GM13976 (cell line): ENCODE results near the gene IER3.
"Not testable (repeated sequence)": the region's sequence is repeated elsewhere in the genome, so short reads cannot be mapped to it uniquely, and the experiment has no call there.

Source experiments
- DNase-seq: peaks from one replicate; pipeline ENCODE4 v3.0.0; 2012; ENCODE audit warnings: low spot score
- in situ Hi-C: fragments of 300-500 bp; cut with MboI; formaldehyde crosslinking; loops from one replicate; pipeline ENCODE4 v1.12.0; 2022; ENCODE audit warnings: low sequenced_read_pairs, mixed read lengths, inconsistent platforms; ENCODE audit not compliant: unreplicated experiment
- TF ChIP-seq, protein P1 (sequence below): IDR thresholded peaks from 2 replicates; pipeline ENCODE4 v1.5.1; 2012; ENCODE audit warnings: borderline replicate concordance, mild to moderate bottlenecking; ENCODE audit not compliant: insufficient read depth; ENCODE audit errors: extremely low read depth, missing control alignments, control extremely low read depth

The IER3 gene

DNA sequence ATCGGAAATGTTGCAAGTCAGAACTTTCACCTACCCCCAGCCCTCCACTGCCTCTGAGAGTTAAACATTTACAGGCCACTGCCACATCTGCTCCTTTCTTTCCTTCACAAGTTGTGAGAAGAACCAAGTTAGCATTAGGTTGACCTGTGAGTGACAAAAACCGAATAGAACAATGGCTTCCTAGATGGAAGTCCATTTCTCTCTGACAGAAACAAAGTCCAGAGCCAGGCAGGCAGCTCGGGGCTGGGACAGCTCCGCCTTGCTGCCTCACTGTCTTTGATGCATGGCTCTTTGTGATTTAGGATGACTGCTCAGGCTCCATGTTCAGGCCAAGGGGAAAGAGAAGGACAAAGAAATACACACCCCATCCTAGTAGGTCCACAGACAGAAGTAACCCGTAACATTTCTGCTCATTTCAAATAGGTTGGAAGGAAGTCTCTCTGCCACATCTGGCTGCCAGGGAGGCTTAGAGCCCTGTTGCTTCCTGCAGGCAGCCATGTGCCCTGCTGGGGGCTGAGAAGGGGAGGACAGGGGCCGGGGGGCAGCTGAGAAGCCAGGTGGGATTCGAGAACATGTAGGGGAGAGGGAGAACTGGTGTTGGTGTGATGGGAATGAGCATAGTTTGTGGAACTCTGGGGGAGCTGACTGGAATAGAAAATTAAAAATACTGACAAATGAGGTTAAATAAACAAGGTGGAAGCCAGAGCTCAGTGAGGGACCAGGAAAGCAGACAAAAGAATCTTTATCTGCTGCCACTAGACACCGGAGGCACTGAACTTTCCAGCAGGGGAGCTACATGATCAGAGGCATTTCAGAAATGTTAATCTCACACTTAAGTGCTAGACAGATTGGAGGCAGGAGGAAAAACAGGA, 19.5 kb upstream of the IER3 start:
- TF ChIP-seq, protein P1, sequence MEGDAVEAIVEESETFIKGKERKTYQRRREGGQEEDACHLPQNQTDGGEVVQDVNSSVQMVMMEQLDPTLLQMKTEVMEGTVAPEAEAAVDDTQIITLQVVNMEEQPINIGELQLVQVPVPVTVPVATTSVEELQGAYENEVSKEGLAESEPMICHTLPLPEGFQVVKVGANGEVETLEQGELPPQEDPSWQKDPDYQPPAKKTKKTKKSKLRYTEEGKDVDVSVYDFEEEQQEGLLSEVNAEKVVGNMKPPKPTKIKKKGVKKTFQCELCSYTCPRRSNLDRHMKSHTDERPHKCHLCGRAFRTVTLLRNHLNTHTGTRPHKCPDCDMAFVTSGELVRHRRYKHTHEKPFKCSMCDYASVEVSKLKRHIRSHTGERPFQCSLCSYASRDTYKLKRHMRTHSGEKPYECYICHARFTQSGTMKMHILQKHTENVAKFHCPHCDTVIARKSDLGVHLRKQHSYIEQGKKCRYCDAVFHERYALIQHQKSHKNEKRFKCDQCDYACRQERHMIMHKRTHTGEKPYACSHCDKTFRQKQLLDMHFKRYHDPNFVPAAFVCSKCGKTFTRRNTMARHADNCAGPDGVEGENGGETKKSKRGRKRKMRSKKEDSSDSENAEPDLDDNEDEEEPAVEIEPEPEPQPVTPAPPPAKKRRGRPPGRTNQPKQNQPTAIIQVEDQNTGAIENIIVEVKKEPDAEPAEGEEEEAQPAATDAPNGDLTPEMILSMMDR, result no peak
- DNase-seq, result no peak
- in situ Hi-C loops, result loop anchor here (5.0 kb wide), 1 partner anchor 48 kb away; no protein-coding TSS in a partner anchor

DNA sequence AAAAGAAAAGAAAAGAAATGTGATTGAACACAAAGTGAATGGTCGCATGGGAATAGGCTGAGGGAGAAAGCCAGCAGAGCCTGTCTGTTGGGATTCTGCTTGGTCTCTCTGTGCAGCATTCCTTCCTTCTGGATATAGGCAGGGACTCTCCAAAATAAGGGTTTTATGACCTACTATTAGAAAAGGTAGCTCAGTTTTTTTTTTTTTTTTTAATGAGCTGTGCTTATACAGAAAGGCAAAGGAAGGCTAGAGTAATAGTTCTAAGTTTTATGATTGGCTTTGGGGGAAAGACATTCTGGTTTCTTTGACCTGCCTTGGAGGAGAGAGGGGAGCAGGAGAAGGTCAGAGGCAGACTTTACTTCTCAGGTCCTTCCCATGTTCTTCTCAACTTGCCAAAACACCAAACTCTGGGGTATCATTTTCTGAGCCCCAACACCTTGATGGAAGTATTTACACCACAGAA, 18.8 kb upstream of the IER3 start:
- no peak for DNase-seq
- in situ Hi-C loops, result loop anchor here (5.0 kb wide), 1 partner anchor 49 kb away; no protein-coding TSS in a partner anchor
- TF ChIP-seq, protein P1, result no peak

DNA sequence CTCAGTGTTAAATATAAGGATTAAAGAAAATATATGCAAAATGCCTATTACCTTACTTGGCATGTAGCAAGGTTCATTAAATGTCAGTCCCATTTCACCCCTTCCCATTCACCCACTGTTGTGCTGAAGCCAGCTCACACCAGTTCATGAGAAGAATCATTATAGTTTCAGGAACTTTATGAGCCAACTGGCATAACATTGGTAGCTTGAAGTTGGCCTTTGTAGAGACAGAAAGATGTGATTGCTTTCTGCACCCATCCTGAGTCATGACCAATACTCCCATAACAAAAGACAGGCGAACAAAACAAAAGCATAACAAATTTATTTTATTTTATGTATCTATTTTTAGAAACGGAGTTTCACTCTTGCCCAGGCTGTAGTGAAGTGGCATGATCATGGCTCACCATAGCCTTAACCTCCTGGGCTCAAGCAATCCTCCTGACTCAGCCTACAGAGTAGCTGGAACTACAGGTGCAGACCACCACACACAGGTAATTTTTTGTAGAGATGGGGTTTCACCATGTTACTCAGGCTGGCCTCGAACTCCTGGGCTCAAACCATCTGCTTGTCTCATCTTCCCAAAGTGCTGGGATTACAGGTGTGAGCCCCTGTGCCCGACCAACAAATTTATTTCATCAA, 17.6 kb upstream of the IER3 start:
- in situ Hi-C loops, result loop anchor here (5.0 kb wide), 1 partner anchor 50 kb away; no protein-coding TSS in a partner anchor
- TF ChIP-seq, protein P1, result no peak
- DNase-seq, result no peak

DNA sequence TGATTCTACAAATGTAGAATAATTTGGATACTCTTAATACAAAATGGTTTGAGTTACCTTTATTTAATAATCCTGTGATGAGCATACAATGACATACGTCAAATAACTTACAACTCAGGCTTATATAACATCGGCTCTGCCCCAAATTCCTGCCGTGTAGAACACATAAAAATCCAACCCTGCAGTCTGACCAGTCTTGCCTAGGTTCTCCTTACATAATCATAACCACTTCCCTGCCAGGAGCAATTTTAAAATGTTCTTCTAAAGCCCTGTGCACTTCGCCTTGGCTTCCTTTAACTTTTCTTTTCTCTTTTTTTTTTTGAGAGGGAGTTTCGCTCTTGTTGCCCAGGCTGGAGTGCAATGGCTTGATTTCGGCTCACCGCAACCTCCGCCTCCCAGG, 16.2 kb upstream of the IER3 start:
- in situ Hi-C loops, result loop anchor here (5.0 kb wide), 1 partner anchor 52 kb away; no protein-coding TSS in a partner anchor
- TF ChIP-seq, protein P1, result no peak
- no peak for DNase-seq

DNA sequence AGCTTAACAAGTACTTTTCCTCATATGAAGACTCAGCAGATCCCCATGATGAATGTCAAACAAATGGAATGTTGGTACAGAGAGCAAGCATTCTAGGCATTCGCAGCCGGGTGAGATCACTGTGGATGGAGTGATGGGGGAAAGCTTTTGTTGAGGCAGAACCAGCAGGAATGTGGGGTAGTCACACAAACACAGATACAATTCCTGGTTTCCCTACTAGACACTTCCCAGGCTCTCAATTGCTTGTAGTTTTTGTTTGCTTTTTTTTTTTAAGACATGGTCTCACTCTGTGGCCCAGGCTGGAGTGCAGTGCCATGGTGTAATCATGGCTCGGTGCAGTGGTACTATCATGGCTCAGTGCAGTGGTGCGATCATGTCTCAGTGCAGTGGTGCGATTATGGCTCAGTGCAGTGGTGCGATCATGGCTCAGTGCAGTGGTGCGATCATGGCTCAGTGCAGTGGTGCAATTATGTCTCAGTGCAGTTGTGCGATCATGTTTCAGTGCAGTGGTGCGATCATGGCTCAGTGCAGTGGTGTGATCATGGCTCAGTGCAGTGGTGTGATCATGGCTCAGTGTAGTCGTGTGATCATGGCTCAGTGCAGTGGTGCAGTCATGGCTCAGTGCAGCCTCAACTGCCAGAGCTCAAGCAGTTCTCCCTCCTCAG, 15.4 kb upstream of the IER3 start:
- in situ Hi-C loops, result loop anchor here (5.0 kb wide), 1 partner anchor 53 kb away; no protein-coding TSS in a partner anchor
- TF ChIP-seq, protein P1, result no peak
- no peak for DNase-seq

DNA sequence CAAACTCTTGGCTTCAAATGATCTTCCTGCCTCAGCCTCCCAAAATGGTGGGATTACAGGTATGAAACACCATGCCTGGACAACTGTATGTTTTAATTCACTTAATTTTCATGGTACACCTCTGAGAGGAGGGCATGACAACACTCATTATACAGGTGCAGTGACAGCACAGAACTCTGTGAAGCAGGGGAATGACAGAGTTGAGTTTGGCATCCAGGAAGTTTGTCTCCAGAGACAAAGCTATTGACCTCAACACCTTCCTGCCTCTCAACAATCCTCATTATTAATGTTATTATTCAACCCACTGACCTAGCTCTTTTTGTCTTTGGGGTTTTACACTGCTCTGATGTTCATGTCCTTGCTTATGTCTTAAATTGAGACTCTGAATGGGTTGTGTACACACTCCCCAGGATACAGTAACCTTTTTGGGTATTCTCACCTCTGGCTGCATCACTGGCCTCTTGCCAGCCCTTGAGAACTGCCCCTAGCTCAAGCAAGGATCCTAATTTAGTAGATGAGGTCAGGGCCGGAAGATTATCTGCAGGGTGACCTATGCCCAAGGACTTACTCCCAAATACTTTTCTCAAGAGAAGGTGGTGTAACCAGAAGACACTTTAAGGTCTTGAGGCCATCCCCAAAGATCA, 13.0 kb upstream of the IER3 start:
- in situ Hi-C loops, result no loop called here
- TF ChIP-seq, protein P1, result no peak
- DNase-seq, result no peak

DNA sequence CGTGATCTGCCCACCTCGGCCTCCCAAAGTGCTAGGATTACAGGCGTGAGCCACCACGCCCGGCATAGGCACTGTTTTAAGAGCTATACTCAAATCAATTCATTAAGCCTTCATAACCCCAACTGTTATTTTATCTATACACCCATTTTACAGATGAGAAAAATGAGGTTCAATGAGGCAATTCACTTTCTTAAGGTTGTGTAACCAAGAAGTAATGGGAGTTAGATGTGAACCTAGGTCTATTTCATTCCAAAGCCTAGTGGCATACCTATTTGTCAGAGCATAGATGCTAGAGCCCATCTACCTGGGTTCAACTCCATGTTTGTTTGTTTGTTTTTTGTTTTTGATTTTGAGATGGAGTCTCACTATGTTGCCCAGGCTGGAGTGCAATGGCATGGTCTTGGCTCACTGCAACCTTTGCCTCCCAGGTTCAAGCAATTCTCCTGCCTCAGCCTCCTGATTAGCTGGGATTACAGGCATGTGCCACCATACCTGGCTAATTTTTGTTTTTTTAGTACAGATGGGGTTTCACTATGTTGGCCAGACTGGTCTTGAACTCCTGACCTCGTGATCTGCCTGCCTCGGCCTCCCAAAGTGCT, 12.2 kb upstream of the IER3 start:
- DNase-seq, in situ Hi-C loops: not testable (repeated sequence)
